ENCODE measurements around the gene NUDT4B. TPM values are rescaled to one million over a fixed set of nuclear protein-coding genes. Genes with fewer than 3 reads are reported as not detected.
"Not testable (repeated sequence)": the region's sequence is repeated elsewhere in the genome, so short reads cannot be mapped to it uniquely, and the experiment has no call there.

Gene NUDT4B
- total RNA-seq = 10 to 100 TPM in 1 of 4 donors, 1 to 10 TPM in 1, not detected in 2; 5.9 to 24.1 TPM

DNA sequence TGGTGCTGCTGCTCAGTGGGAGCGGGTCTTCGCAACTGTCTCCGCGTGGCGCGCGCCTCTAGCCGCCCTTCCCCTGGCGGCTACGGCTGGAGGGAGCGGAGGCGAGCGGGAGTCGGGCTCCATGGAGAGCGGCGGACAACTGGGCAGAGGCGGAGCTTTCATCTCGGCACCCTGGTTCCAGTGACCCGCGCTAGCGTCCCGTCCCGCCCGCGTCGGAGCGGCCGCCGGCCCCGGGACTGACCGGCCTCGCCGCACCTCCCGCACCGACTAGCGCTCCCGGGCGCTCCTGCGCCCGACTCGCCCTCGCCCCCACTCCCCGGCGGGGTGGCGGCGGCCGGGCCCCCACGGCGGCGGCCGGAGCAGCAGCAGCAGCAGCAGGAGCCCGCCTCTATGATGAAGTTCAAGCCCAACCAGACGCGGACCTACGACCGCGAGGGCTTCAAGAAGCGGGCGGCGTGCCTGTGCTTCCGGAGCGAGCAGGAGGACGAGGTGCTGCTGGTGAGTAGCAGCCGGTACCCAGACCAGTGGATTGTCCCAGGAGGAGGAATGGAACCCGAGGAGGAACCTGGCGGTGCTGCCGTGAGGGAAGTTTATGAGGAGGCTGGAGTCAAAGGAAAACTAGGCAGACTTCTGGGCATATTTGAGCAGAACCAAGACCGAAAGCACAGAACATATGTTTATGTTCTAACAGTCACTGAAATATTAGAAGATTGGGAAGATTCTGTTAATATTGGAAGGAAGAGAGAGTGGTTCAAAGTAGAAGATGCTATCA is at the start of gene NUDT4B:
Gene NUDT4B, plus strand, starts transcription at position 212 of the 772 bp plus-strand sequence. Its CDS starts 179 bp downstream, at position 391.
- DNase-seq; H3K27ac ChIP-seq; H3K9me3 ChIP-seq; intact Hi-C loops (cut with DNase I; ENCODE audit: low total_unique reads); H3K4me3 ChIP-seq; H3K27me3 ChIP-seq; H3K4me1 ChIP-seq; H3K36me3 ChIP-seq: not testable (repeated sequence)

DNA sequence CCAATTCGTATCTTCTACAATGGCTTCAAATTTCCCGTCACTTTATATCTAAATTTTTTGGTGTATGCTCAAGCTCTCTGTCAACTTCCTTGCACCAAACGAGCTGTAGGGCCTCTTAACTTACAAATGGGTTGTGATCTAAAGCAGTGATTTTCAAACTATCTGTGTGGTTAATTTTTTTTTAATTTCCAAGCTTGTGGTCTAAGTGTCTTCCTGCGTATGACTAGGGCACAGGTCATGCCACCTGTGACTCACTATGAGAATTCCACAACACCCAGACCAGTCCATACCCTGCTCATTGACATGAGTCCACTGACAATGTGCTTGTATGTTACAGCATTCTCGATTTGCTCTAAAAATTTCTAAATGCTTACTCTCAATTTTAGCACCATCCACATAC is 49.2 kb upstream of the NUDT4B start:
- H3K36me3 ChIP-seq; H3K4me1 ChIP-seq; H3K4me3 ChIP-seq; H3K27me3 ChIP-seq; DNase-seq; H3K9me3 ChIP-seq; H3K27ac ChIP-seq; intact Hi-C loops (cut with DNase I; ENCODE audit: low total_unique reads): not testable (repeated sequence)

DNA sequence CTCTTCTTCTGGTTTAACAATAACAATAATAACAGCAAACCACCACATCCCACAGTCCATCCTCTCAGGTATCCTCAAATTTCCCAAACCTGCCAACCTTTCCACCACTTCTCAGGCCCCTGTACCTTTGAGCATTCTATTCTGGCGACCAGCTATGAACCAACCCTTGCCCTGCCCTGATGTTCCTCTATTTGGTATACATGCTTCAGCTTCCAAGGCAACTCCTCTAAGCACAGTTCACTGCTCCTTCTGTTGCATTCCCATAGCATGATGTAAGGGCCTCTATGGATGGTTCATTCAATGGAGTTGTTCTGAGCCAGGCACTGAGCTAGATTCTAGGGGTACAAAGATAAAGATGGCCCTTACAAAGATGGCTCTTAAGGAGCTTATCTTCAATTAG is 46.3 kb upstream of the NUDT4B start:
- H3K27me3 ChIP-seq; H3K27ac ChIP-seq; intact Hi-C loops (cut with DNase I; ENCODE audit: low total_unique reads); DNase-seq; H3K9me3 ChIP-seq; H3K36me3 ChIP-seq; H3K4me3 ChIP-seq; H3K4me1 ChIP-seq: not testable (repeated sequence)

DNA sequence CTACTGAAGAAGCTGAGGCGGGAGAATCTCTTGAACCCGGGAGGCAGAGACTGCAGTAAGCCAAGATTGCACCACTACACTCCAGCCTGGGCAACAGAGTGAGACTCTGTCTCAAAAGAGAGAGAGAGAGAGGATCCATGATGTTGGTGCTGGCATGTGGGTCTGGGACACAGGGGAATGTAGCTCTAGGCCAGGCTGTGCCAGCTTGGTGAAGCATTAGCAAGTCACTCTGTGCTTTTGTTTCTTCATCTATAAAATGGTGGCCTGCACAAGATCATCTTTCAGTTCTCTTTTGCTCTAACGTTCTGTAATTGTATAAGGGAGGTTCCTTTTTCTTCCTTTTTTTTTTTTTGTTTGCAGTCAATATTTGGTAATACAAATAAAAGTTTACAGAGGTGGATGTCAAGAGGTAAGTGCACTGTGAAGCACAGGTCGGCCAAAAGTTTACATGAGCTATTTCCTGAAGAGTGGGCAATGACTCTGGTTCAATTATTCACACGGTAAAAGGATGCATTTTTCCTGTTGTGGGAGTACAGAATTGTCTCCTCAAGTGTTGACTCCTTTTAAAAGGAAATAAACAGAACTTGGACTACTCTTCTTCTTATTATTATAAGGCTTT is 44.5 kb upstream of the NUDT4B start:
- H3K36me3 ChIP-seq; DNase-seq; H3K4me3 ChIP-seq; H3K27me3 ChIP-seq; H3K9me3 ChIP-seq; intact Hi-C loops (cut with DNase I; ENCODE audit: low total_unique reads); H3K4me1 ChIP-seq; H3K27ac ChIP-seq: not testable (repeated sequence)

DNA sequence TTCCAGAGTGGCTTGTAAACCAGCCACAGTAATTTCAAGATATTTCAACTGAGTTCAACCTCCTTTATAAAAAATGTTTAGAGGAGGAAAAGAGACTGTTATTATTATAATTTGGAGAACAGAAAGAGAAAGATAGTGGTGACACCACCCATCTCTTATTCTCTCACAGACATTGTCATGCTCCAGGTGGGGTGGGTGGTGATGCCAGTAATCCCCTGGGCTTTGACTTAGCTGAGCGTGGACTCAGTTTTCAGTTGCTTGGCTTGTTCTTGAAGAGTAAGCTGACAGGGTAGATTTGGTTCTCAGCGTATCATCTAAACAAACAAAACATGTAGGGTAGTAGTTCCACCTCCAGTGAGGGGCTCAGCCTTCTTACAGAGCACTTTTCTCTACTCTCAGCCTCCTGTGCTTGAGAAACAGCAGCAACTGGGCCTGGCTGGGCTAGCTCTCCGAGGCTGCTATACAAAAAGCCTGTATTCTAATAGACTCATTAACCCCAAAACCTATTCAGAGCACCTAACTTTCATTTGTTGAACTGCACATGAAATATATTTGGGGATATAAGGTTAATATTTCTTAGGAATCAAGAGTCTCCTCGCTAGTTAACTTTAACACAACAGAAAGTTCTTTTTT is 43.1 kb upstream of the NUDT4B start:
- H3K27me3 ChIP-seq; H3K27ac ChIP-seq; H3K36me3 ChIP-seq; H3K4me1 ChIP-seq; intact Hi-C loops (cut with DNase I; ENCODE audit: low total_unique reads); H3K4me3 ChIP-seq; DNase-seq; H3K9me3 ChIP-seq: not testable (repeated sequence)

DNA sequence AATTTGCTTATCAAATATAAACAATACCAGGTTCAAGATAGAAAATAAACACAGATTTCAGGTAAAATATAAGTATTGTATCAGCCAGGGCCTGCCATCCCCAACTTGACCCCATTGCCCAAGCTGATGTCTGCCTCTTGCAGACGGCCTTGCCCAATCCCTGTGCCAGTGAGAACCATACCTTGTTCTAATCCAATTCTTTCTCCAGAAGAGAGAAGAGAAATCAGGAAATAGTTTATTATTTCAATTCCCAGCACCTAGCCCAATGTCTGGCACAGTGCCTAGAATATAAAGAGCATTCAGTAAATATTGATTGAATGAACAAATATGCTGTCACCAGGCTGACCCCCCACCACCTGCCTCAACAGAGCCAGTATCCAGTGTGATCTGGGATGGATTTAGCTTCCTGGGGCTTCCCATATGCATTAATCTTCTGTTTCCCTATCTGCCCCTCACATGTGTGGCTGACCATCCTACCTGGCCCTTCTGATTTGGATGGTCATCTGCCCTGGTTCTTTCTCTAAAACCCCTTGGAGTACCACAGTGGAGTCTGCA is 39.7 kb upstream of the NUDT4B start:
- DNase-seq; H3K4me1 ChIP-seq; H3K27ac ChIP-seq; intact Hi-C loops (cut with DNase I; ENCODE audit: low total_unique reads); H3K36me3 ChIP-seq; H3K9me3 ChIP-seq; H3K27me3 ChIP-seq; H3K4me3 ChIP-seq: not testable (repeated sequence)

DNA sequence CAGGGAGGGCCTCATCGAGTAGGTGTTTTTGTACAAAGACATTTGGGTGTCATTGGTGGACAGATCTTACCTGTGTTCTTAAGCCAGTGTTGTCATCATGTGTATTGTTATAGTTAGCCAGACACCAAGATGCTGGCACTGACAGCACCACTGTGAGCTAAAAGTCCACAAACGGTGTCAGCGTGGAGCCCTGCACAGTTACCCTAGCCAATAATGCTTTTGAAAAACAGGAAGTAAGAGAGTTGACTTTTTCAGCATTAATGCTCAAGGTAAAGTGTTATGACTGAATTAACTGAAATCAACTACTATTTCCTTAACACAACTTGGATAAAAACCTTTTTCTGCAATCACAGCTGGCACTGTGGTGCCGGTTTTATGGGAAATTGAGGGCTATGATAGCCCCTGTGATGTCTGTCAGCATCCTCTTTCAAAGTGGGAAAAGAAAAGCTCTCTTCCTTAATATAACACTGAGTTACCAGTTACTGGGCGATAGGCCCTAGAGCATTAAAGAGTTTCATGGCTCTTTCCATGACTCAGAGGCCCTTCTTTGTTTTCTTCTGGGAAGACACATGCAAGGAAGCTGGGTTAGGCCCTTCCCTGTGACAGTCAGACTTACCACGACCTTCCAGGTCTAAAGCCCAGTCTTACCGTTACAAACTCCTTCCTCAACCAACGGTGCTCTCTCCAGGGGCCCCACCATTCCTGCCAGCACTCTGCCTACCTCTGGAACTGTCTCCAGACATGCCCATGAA is 37.6 kb upstream of the NUDT4B start:
- H3K27ac ChIP-seq; H3K36me3 ChIP-seq; H3K9me3 ChIP-seq; H3K4me1 ChIP-seq; H3K27me3 ChIP-seq; H3K4me3 ChIP-seq; intact Hi-C loops (cut with DNase I; ENCODE audit: low total_unique reads); DNase-seq: not testable (repeated sequence)

DNA sequence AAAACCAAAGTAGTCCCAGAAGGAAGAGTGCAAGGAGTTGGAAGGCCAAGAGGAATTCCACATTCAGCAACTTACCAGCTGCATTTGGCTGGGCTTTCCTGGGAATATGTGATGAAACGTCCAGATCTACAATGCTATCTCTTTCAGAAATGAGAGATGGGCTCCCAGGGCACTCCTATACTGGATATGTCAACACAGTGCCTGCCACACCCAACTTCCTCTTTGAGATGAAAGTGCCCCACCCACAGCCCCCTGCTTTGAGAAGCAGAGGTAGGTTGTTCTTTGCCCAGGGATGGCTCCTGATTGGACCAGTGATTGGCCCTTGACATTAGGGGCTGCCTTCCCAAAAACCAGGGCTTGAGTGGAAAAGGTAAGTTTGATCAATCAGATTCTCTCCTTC is 36.2 kb upstream of the NUDT4B start:
- DNase-seq; H3K36me3 ChIP-seq; intact Hi-C loops (cut with DNase I; ENCODE audit: low total_unique reads); H3K27ac ChIP-seq; H3K27me3 ChIP-seq; H3K9me3 ChIP-seq; H3K4me1 ChIP-seq; H3K4me3 ChIP-seq: not testable (repeated sequence)

DNA sequence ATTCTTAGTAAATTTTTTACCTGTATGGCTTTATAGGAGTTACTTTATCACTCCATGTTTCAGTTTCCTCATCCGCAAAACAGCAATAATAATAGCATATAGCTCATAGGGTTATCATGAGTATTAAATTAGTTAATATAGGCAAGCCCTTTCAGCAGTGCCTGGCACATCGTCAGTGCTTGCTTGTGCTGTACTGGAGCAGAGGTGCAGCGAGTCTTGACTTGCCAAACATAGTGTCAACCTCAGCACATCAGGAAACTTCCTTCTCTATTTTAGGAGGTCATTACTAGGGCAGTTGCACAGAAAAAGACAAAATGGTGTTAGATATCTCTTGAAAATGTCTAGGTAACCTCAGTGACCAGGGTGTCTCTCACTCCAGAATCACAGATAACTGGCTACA is 33.1 kb upstream of the NUDT4B start:
- intact Hi-C loops (cut with DNase I; ENCODE audit: low total_unique reads); H3K9me3 ChIP-seq; H3K27me3 ChIP-seq; H3K4me1 ChIP-seq; DNase-seq; H3K4me3 ChIP-seq; H3K36me3 ChIP-seq; H3K27ac ChIP-seq: not testable (repeated sequence)

DNA sequence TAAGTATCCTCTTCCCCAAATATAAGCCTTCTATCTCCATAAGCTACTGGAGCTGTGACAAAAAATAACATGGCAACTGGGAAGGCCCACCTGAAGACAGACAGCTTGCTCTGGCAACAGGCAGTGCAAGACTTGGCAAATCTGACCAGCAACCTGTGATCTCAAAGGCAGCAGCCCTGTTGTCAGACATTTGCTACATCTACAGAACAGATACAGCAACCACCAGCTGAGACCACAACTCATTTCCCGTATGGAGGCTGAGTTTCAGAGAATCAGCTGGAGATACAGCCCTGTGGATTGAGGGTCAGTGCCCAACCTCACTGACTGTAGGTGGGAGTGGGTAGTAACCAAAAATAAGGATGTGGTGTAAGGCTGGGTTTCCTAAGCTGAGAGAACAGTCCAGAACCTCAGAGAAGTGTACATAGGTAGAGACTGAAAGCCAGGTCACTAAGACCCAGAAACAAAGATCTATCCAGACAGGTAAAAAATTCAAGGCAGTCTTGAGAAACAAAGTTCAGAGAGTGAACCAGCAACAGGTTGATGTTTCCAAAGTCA is 31.5 kb upstream of the NUDT4B start:
- H3K4me3 ChIP-seq; H3K4me1 ChIP-seq; intact Hi-C loops (cut with DNase I; ENCODE audit: low total_unique reads); H3K36me3 ChIP-seq; H3K9me3 ChIP-seq; DNase-seq; H3K27me3 ChIP-seq; H3K27ac ChIP-seq: not testable (repeated sequence)

DNA sequence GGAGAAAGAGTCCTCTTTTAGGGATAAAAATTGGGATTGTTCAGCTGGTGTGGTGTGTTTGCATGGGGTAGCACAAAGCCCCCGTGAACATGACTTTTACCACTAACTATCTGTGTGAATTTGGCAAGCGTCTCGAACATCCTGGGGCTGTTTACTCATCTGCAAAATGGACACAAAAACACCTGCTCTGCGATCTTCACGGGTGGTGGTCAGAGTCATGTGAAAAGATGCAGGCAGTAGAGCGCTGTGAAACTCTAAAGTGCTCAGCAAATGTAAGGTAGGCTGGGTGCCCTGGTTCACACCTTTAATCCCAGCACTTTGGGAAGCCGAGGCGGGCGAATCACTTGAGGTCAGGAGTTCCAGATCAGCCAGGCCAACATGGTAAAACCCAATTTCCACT is 27.7 kb upstream of the NUDT4B start:
- H3K36me3 ChIP-seq; H3K27ac ChIP-seq; H3K4me1 ChIP-seq; DNase-seq; H3K27me3 ChIP-seq; H3K4me3 ChIP-seq; intact Hi-C loops (cut with DNase I; ENCODE audit: low total_unique reads); H3K9me3 ChIP-seq: not testable (repeated sequence)

DNA sequence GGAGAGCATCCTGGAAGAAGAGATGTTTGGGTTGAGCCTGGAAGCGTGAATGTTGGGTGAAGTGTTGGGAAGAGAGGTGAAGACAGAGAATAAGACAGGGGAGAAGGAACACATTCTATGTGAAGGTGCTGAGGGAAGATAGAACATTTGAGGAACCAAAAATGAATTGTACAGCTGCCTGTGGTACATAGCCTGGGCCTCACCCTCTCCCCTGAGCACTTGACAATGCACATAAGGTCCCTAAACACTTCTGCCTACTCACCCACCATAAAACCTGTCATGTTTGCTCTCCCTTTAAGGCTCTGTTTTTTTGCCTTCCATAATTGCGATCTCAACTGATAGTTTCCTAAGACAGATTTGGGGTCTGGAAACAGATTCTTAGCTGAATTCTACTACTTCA is 25.8 kb upstream of the NUDT4B start:
- H3K9me3 ChIP-seq; DNase-seq; H3K27ac ChIP-seq; H3K36me3 ChIP-seq; H3K27me3 ChIP-seq; H3K4me1 ChIP-seq; H3K4me3 ChIP-seq; intact Hi-C loops (cut with DNase I; ENCODE audit: low total_unique reads): not testable (repeated sequence)

Data from uterus (tissue), 4 donors.